ENCODE measurements around the gene FLRT2. TPM values are rescaled to one million over a fixed set of nuclear protein-coding genes. Genes with fewer than 3 reads are reported as not detected.

The FLRT2 gene
- total and polyA plus RNA-seq, 10 donors: 7.8 to 63.9 (median 23.8) TPM

DNA sequence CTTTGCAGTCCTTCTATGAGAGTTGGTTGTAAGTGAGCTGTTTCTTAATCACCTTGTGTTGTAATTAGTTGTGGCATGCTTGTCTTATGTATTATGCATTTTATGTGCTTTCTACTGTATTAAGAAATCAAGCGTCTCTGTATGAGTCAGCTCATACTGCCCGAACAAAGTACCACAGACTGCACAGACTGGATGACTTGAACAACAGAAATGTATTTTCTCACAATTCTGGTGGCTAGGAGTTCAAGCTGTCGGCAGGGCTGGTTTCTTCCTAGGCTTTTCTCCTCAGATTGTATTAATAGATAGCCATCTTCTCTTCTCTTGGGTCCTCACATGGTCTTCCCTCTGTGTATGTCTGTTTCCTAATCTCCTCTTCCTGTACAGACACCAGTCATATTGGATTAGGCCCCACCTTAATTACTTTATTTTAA lies 77.7 kb downstream of the FLRT2 start:
- Histone ChIP-seq H3K4me3 (no peak overlapping the region), H3K4me1 (no peaks in the 10 kb centered on the region), H3K36me3 (no peaks in the 10 kb centered on the region), H3K27me3 (replicated peaks in 1 of 7) (no peaks in the 10 kb centered on the region), H3K27ac (peak overlapping the region in 1 of 8 donors; percentile 23), H3K9me3 (no peaks in the 10 kb centered on the region)
- WGBS, 5 donors: 57 to 90% (median 66%) methylated on average over 3 of the region's 3 CpGs
- intact Hi-C loops (cut with DNase I; ENCODE audit: low total_unique reads): no loop called here
- TF ChIP-seq, protein P1, sequence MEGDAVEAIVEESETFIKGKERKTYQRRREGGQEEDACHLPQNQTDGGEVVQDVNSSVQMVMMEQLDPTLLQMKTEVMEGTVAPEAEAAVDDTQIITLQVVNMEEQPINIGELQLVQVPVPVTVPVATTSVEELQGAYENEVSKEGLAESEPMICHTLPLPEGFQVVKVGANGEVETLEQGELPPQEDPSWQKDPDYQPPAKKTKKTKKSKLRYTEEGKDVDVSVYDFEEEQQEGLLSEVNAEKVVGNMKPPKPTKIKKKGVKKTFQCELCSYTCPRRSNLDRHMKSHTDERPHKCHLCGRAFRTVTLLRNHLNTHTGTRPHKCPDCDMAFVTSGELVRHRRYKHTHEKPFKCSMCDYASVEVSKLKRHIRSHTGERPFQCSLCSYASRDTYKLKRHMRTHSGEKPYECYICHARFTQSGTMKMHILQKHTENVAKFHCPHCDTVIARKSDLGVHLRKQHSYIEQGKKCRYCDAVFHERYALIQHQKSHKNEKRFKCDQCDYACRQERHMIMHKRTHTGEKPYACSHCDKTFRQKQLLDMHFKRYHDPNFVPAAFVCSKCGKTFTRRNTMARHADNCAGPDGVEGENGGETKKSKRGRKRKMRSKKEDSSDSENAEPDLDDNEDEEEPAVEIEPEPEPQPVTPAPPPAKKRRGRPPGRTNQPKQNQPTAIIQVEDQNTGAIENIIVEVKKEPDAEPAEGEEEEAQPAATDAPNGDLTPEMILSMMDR (IDR thresholded peaks at IDR 0.05 in 8 of 11, conservative IDR thresholded peaks at IDR 0.05 in 3 of 11): no peak
- no peak for TF ChIP-seq POLR2A (IDR thresholded peaks at IDR 0.05)
- no peak for TF ChIP-seq POLR2AphosphoS5 (IDR thresholded peaks at IDR 0.05)
- DNase-seq: no peak

DNA sequence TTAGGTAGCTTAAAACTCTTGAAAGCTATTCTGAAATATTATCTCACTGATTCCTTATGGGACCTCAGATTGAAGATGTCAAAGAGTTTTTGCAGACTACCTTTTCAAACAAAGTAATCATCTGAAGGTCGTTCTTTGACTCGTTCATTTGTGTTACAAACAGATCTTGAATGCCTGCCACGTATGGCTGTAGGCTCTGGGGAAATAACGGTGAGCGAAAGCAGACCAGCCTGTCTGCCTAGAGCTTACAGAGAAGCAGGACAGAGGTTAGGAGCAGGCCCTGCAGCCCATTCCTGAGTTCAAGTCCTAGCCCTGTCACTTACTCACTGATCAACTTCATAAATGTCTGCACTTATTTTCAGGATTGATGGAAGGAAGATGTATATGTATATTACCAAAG lies 83.6 kb downstream of the FLRT2 start:
- no peaks in the 10 kb centered on the region for H3K4me1 ChIP-seq
- H3K27ac ChIP-seq: no peak overlapping the region
- WGBS, 5 donors: 79 to 92% (median 86%) methylated on average over 5 of the region's 5 CpGs
- TF ChIP-seq, protein P1 (IDR thresholded peaks at IDR 0.05 in 8 of 11, conservative IDR thresholded peaks at IDR 0.05 in 3 of 11): no peak
- TF ChIP-seq POLR2AphosphoS5 (IDR thresholded peaks at IDR 0.05) (no peak), POLR2A (IDR thresholded peaks at IDR 0.05) (no peak)
- DNase-seq: no peak
- intact Hi-C loops (cut with DNase I; ENCODE audit: low total_unique reads): no loop called here
- H3K27me3 ChIP-seq (replicated peaks in 1 of 7): no peaks in the 10 kb centered on the region
- H3K36me3 ChIP-seq: no peaks in the 10 kb centered on the region
- no peaks in the 10 kb centered on the region for H3K9me3 ChIP-seq
- no peak overlapping the region for H3K4me3 ChIP-seq

- H3K9me3 ChIP-seq: no peaks in the 10 kb centered on the region
- H3K36me3 ChIP-seq: peaks cover 0 to 4% (median 0%) of the 10 kb centered on the region in 6 donors
- H3K4me1 ChIP-seq: no peaks in the 10 kb centered on the region
- H3K27me3 ChIP-seq (replicated peaks in 1 of 7): no peaks in the 10 kb centered on the region
- WGBS, 5 donors: 83 to 93% (median 88%) methylated on average over 5 of the region's 5 CpGs
- no peak overlapping the region for H3K27ac ChIP-seq
- TF ChIP-seq, protein P1 (IDR thresholded peaks at IDR 0.05 in 8 of 11, conservative IDR thresholded peaks at IDR 0.05 in 3 of 11): no peak
- no peak for TF ChIP-seq POLR2AphosphoS5 (IDR thresholded peaks at IDR 0.05)
- TF ChIP-seq POLR2A (IDR thresholded peaks at IDR 0.05): no peak
- DNase-seq: no peak
- no peak overlapping the region for H3K4me3 ChIP-seq
- intact Hi-C loops (cut with DNase I; ENCODE audit: low total_unique reads): no loop called here
These were observed 86.5 kb downstream of the FLRT2 start for GRCh38 chr14:85616386-85616885.

DNA sequence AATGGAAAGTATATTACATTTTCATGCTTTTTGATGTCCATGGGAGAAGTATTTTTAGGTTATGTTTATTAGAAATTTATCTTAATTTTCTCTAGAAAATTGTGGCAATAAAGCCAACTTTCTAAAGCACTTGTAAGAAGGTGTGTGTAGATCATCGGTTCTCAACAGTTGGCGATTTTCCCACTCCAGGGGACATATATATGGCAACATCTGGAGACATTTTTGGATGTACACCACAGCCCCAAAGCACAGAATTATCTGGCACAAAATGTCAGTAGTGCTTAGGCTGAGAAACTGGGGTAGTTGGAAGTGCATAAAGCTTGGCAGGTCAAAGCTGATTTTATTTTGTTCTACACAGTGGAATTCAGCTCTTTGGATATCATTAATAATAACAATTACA lies 86.9 kb downstream of the FLRT2 start:
- intact Hi-C loops (cut with DNase I; ENCODE audit: low total_unique reads): no loop called here
- no peak overlapping the region for H3K27ac ChIP-seq
- 71 to 99% (median 94%) methylated on average over 2 of the region's 2 CpGs for WGBS, 5 donors

More for the DNA sequence above, 86.9 kb downstream of the FLRT2 start:
- Histone ChIP-seq H3K4me1 (no peaks in the 10 kb centered on the region), H3K27me3 (replicated peaks in 1 of 7) (no peaks in the 10 kb centered on the region), H3K9me3 (no peaks in the 10 kb centered on the region), H3K36me3 (peaks cover 0 to 9% (median 2%) of the 10 kb centered on the region in 6 donors), H3K4me3 (no peak overlapping the region)
- no peak for DNase-seq
- no peak for TF ChIP-seq POLR2A (IDR thresholded peaks at IDR 0.05)
- TF ChIP-seq, protein P1 (IDR thresholded peaks at IDR 0.05 in 8 of 11, conservative IDR thresholded peaks at IDR 0.05 in 3 of 11): no peak
- no peak for TF ChIP-seq POLR2AphosphoS5 (IDR thresholded peaks at IDR 0.05)
